Liver (tissue), 3 donors: ENCODE measurements around the gene GPR183.

Experiments
- FOXA1 ChIP-seq: IDR thresholded peaks from 2 replicates; pipeline ENCODE4 v1.6.1; 2016; ENCODE audit warnings: antibody characterized with exemption
- JUND ChIP-seq, 2 donors: IDR thresholded peaks; 2 replicates each; pipeline ENCODE4 v1.6.1; 2016; ENCODE audit warnings: antibody characterized with exemption in 2 of 2
- RAD21 ChIP-seq, 2 donors: IDR thresholded peaks; 2 replicates each; pipeline ENCODE4 v1.6.1; 2016; ENCODE audit warnings: antibody characterized with exemption in 2 of 2, mild to moderate bottlenecking in 2 of 2
- TAF1 ChIP-seq: conservative IDR thresholded peaks from 2 replicates; pipeline ENCODE4 v1.6.1; 2016; ENCODE audit warnings: antibody characterized with exemption, mild to moderate bottlenecking
- TF ChIP-seq, protein P1 (sequence below): fragments of 150-350 bp; IDR thresholded peaks from 2 replicates; pipeline ENCODE4 v1.5.1; 2017; ENCODE audit warnings: improper control_type of control experiment, low read depth, low read length; ENCODE audit not compliant: missing input control
- TF ChIP-seq, protein P2 (sequence below): IDR thresholded peaks from 2 replicates; pipeline ENCODE4 v1.6.1; 2016; ENCODE audit warnings: antibody characterized with exemption, mild to moderate bottlenecking
- TF ChIP-seq, protein P3 (sequence below): IDR thresholded peaks from 2 replicates; pipeline ENCODE4 v1.6.1; 2016; ENCODE audit warnings: antibody characterized with exemption
- TF ChIP-seq, protein P4 (sequence below): IDR thresholded peaks from 2 replicates; pipeline ENCODE4 v1.6.1; 2016; ENCODE audit warnings: antibody characterized with exemption
- donor health status: healthy.
- donor health status: healthy.

DNA sequence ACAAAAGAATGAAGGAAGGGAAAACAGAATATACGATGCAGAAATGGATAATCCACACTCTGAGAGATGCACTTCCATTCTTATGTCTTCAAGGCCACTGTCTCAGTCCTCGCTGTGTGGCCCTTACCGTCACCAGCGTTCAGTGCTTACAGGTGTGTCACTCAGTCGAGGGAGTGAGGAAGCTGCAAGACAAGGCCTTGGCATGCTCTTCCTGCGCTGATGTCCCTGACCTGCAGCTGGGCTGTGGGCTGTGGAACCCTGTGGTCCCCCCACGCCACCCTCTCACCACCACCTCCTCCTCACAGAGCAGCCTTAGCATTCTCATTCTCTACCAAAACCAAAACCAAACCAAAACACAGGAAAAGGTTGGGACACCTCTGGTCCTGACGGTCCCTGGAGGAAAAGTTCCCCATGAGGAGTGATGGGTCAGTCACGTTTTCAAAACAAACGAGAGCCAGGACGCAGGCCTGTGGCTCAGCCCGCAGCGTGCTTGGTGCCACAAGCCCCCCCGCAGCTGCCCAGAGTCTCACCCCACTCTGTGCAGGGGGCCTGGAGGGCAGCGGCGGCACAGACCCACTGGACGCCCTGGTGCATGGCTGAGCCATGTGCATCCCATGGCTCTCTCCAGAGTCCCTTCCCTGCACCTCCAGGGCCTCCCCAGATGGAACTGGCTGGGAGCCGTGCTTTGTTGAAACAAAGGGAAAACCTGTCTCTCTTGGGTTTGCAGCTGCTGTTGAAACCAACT is 48.2 kb upstream of the GPR183 start:
- TF ChIP-seq, protein P1, sequence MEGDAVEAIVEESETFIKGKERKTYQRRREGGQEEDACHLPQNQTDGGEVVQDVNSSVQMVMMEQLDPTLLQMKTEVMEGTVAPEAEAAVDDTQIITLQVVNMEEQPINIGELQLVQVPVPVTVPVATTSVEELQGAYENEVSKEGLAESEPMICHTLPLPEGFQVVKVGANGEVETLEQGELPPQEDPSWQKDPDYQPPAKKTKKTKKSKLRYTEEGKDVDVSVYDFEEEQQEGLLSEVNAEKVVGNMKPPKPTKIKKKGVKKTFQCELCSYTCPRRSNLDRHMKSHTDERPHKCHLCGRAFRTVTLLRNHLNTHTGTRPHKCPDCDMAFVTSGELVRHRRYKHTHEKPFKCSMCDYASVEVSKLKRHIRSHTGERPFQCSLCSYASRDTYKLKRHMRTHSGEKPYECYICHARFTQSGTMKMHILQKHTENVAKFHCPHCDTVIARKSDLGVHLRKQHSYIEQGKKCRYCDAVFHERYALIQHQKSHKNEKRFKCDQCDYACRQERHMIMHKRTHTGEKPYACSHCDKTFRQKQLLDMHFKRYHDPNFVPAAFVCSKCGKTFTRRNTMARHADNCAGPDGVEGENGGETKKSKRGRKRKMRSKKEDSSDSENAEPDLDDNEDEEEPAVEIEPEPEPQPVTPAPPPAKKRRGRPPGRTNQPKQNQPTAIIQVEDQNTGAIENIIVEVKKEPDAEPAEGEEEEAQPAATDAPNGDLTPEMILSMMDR, result no peak
- TF ChIP-seq, protein P2, sequence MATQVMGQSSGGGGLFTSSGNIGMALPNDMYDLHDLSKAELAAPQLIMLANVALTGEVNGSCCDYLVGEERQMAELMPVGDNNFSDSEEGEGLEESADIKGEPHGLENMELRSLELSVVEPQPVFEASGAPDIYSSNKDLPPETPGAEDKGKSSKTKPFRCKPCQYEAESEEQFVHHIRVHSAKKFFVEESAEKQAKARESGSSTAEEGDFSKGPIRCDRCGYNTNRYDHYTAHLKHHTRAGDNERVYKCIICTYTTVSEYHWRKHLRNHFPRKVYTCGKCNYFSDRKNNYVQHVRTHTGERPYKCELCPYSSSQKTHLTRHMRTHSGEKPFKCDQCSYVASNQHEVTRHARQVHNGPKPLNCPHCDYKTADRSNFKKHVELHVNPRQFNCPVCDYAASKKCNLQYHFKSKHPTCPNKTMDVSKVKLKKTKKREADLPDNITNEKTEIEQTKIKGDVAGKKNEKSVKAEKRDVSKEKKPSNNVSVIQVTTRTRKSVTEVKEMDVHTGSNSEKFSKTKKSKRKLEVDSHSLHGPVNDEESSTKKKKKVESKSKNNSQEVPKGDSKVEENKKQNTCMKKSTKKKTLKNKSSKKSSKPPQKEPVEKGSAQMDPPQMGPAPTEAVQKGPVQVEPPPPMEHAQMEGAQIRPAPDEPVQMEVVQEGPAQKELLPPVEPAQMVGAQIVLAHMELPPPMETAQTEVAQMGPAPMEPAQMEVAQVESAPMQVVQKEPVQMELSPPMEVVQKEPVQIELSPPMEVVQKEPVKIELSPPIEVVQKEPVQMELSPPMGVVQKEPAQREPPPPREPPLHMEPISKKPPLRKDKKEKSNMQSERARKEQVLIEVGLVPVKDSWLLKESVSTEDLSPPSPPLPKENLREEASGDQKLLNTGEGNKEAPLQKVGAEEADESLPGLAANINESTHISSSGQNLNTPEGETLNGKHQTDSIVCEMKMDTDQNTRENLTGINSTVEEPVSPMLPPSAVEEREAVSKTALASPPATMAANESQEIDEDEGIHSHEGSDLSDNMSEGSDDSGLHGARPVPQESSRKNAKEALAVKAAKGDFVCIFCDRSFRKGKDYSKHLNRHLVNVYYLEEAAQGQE, result no peak
- TF ChIP-seq, protein P3, sequence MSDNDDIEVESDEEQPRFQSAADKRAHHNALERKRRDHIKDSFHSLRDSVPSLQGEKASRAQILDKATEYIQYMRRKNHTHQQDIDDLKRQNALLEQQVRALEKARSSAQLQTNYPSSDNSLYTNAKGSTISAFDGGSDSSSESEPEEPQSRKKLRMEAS, result no peak
- TF ChIP-seq, protein P4, sequence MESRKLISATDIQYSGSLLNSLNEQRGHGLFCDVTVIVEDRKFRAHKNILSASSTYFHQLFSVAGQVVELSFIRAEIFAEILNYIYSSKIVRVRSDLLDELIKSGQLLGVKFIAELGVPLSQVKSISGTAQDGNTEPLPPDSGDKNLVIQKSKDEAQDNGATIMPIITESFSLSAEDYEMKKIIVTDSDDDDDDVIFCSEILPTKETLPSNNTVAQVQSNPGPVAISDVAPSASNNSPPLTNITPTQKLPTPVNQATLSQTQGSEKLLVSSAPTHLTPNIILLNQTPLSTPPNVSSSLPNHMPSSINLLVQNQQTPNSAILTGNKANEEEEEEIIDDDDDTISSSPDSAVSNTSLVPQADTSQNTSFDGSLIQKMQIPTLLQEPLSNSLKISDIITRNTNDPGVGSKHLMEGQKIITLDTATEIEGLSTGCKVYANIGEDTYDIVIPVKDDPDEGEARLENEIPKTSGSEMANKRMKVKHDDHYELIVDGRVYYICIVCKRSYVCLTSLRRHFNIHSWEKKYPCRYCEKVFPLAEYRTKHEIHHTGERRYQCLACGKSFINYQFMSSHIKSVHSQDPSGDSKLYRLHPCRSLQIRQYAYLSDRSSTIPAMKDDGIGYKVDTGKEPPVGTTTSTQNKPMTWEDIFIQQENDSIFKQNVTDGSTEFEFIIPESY, result no peak
- no peak for TF ChIP-seq TAF1
- TF ChIP-seq JUND (IDR thresholded peaks at IDR 0.05), result no peak
- TF ChIP-seq FOXA1, result no peak
- no peak for TF ChIP-seq RAD21 (IDR thresholded peaks at IDR 0.05)
